HG03064 (cell line): ENCODE data around the gene ELP1.

Experiments used
- ATAC-seq: cut with Tn5 transposase; IDR thresholded peaks from one replicate; pipeline ENCODE4 v1.9.1; 2021; ENCODE audit warnings: low read depth; ENCODE audit not compliant: unreplicated experiment

The ELP1 gene

GRCh38 chr9:108831496-108832178 is 102.3 kb downstream of the ELP1 start:
- ATAC-seq = no peak

GRCh38 chr9:108830272-108830671 is 103.7 kb downstream of the ELP1 start:
- ATAC-seq = no peak

- ATAC-seq = no peak
Observed at GRCh38 chr9:108823829-108824228, 110.1 kb downstream of the ELP1 start.
